Measurements from ENCODE around the gene CENPQ. TPM values are rescaled to one million over a fixed set of nuclear protein-coding genes. Genes with fewer than 3 reads are reported as not detected.
A peak's percentile ranks its signal among the peaks of the same experiment; 100 is the strongest.
"Not testable (repeated sequence)": the region's sequence is repeated elsewhere in the genome, so short reads cannot be mapped to it uniquely, and the experiment has no call there.

Gene CENPQ
- total RNA-seq, 4 donors from 2014 or later: 2.5 to 4.3 (median 2.8) TPM

DNA sequence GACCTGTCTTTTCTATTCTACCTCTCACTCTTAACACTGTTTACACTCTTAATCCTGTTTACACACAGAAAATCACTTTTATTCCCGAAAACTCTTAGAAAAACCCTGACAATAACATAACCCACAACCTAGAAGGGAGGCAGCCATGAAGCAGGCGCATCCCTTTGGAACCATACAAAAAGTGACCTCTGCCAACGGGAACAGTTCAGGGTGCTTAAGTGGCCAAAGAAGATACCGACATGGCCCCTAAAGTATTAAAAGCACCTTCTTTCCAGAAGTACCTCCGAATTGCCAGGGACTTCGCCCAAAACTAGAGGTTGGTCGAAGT is 607 bp upstream of the CENPQ start:
- 3 to 5% methylated on average over 7 of the region's 7 CpGs for WGBS, 2 donors
- DNase-seq (ENCODE audit: low spot score in 2 of 2): no peak
- TF ChIP-seq POLR2A (IDR thresholded peaks at IDR 0.05): no peak
- TF ChIP-seq, protein P1, sequence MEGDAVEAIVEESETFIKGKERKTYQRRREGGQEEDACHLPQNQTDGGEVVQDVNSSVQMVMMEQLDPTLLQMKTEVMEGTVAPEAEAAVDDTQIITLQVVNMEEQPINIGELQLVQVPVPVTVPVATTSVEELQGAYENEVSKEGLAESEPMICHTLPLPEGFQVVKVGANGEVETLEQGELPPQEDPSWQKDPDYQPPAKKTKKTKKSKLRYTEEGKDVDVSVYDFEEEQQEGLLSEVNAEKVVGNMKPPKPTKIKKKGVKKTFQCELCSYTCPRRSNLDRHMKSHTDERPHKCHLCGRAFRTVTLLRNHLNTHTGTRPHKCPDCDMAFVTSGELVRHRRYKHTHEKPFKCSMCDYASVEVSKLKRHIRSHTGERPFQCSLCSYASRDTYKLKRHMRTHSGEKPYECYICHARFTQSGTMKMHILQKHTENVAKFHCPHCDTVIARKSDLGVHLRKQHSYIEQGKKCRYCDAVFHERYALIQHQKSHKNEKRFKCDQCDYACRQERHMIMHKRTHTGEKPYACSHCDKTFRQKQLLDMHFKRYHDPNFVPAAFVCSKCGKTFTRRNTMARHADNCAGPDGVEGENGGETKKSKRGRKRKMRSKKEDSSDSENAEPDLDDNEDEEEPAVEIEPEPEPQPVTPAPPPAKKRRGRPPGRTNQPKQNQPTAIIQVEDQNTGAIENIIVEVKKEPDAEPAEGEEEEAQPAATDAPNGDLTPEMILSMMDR (IDR thresholded peaks at IDR 0.05): no peak
- intact Hi-C loops (cut with DNase I; ENCODE audit: low total_unique reads): no loop called here
- peak overlapping the region; percentile 77 for H3K4me3 ChIP-seq (ENCODE audit: low read depth, poor library complexity, severe bottlenecking)

DNA sequence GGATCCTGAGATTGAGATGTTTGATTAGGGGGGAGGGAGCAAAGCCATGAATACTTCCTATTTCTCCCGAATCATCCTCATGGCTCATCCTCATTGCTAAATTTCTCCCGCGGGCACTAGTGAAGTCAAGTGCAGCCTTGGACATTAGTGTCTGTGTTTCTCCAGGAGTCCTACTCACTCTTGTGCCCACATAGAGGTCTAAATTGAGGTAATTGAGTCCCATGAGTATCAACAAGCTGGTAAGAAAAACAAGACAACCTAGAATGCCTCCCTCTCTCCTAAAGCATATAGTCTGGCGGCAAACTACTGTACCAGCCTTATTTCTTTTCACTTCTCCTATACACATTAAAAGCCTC is 420 bp downstream of the CENPQ start:
- H3K4me3 ChIP-seq (ENCODE audit: low read depth, poor library complexity, severe bottlenecking): peak overlapping the region; percentile 77
- intact Hi-C loops (cut with DNase I; ENCODE audit: low total_unique reads): no loop called here
- WGBS, 2 donors: 1% methylated on average over 4 of the region's 4 CpGs
- no peak for DNase-seq (ENCODE audit: low spot score in 2 of 2)
- TF ChIP-seq, protein P1 (IDR thresholded peaks at IDR 0.05): no peak
- no peak for TF ChIP-seq POLR2A (IDR thresholded peaks at IDR 0.05)

DNA sequence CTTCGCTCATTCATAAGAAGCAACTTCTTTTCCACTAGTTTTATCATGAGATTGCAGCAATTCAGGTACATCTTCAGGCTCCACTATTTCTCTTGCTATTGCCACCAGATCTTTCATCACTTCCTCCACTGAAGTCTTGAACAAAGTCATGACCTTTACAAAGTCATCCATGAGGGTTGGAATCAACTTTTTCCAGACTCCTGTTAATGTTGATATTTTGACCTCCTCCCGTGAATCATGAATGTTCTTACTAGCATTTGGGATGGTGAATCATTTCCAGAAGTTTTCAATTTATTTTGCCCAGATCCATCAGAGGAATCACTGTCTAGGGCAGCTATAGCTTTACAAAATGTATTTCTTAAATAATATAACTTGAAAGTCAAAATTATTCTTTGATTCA is 1.5 kb downstream of the CENPQ start:
- intact Hi-C loops (cut with DNase I; ENCODE audit: low total_unique reads): no loop called here
- no peak for DNase-seq (ENCODE audit: low spot score in 2 of 2)
- H3K4me3 ChIP-seq (ENCODE audit: low read depth, poor library complexity, severe bottlenecking): no peak overlapping the region
- 92 to 93% methylated on average over 2 of the region's 2 CpGs for WGBS, 2 donors
- TF ChIP-seq POLR2A (IDR thresholded peaks at IDR 0.05): no peak
- TF ChIP-seq, protein P1 (IDR thresholded peaks at IDR 0.05): no peak

DNA sequence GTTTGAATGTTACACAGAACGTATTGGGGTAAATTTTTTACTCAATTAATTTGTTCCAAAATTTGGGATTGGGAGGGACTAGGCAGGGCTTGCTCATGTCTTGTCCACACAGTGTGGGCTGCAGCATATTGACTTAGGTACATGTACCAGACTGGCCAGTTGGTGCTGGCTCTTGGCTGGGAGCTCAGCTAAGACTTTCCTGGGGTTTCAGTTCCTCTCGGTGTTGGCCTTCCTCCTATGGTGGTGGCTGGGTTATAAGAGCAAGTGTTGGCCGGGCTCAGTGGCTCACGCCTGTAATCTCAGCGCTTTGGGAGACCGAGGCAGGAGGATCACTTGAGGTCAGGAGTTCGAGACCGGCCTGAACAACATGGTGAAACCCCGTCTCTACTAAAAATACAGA is 4.9 kb downstream of the CENPQ start:
- no peak for TF ChIP-seq POLR2A (IDR thresholded peaks at IDR 0.05)
- TF ChIP-seq, protein P1 (IDR thresholded peaks at IDR 0.05): no peak
- intact Hi-C loops (cut with DNase I; ENCODE audit: low total_unique reads): no loop called here
- DNase-seq (ENCODE audit: low spot score in 2 of 2): no peak
- WGBS, 2 donors: 96 to 97% methylated on average over 9 of the region's 9 CpGs
- H3K4me3 ChIP-seq (ENCODE audit: low read depth, poor library complexity, severe bottlenecking): no peak overlapping the region

DNA sequence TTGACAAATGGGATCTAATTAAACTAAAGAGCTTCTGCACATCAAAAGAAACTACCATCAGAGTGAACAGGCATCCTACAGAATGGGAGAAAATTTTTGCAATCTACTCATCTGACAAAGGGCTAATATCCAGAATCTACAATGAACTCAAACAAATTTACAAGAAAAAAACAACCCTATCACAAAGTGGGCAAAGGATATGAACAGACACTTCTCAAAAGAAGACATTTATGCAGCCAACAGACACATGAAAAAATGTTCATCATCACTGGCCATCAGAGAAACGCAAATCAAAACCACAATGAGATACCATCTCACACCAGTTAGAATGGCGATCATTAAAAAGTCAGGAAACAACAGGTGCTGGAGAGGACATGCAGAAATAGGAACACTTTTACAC is 13.4 kb downstream of the CENPQ start:
- 94 to 100% methylated on average over 2 of the region's 2 CpGs for WGBS, 2 donors
- H3K4me3 ChIP-seq (ENCODE audit: low read depth, poor library complexity, severe bottlenecking); intact Hi-C loops (cut with DNase I; ENCODE audit: low total_unique reads); DNase-seq (ENCODE audit: low spot score in 2 of 2): not testable (repeated sequence)

DNA sequence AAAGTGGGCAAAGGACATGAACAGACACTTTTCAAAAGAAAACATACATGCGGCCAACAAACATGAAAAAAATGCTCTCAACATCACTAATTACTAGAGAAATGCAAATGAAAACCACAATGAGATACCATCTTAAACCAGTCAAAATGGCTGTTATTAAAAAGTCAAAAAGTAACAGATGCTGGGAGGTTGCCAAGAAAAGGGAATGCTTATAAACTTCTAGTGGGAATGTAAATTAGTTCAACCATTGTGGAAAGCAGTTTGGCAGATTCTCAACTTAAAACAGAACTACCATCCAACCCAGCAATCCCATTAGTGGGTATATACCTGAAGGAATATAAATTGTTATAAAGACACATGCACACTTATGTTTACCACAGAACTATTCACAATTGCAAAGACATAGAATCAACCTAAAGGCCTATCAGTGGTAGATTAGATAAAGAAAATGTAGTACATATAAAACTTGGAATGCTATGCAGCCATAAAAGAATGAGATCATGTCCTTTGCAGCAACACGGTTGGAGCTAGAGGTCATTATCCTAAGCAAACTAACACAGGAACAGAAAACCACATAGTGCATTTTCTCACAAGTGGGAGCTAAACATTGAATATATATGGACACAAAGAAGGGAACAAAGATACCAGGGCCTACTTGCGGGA is 16.3 kb downstream of the CENPQ start:
- no peak for DNase-seq (ENCODE audit: low spot score in 2 of 2)
- no peak overlapping the region for H3K4me3 ChIP-seq (ENCODE audit: low read depth, poor library complexity, severe bottlenecking)
- 93 to 95% methylated on average over 3 of the region's 3 CpGs for WGBS, 2 donors
- TF ChIP-seq, protein P1 (IDR thresholded peaks at IDR 0.05): no peak
- no peak for TF ChIP-seq POLR2A (IDR thresholded peaks at IDR 0.05)
- intact Hi-C loops (cut with DNase I; ENCODE audit: low total_unique reads): no loop called here

DNA sequence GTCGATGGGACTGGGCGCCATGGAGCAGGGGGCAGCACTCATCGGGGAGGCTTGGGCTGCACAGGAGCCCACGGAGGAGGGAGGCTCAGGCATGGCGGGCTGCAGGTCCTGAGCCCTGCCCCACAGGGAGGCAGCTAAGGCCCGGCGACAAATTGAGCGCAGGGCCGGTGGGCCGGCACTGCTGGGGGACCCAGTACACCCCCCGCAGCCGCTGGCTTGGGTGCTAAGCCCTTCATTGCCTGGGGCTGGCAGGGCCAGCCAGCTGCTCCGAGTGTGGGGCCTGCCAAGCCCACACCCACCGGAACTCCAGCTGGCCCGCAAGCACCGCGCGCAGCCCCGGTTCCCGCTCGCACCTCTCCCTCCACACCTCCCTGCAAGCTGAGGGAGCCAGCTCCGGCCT is 18.7 kb downstream of the CENPQ start:
- 97 to 98% methylated on average over 13 to 14 of the region's 22 CpGs for WGBS, 2 donors
- intact Hi-C loops (cut with DNase I; ENCODE audit: low total_unique reads); H3K4me3 ChIP-seq (ENCODE audit: low read depth, poor library complexity, severe bottlenecking); DNase-seq (ENCODE audit: low spot score in 2 of 2): not testable (repeated sequence)

DNA sequence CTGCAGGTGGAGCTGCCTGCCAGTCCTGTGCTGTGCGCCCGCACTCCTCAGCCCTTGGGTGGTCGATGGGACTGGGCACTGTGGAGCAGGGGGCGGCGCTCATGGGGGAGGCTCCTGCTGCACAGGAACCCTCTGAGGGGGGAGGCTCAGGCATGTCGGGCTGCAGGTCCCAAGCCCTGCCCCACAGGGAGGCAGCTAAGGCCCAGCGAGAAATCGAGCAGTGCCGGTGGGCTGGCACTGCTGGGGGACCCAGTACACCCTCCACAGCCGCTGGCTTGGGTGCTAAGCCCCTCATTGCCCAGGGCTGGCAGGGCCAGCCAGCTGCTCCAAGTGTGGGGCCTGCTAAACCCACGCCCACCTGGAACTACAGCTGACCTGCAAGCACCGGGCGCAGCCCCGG is 20.2 kb downstream of the CENPQ start:
- H3K4me3 ChIP-seq (ENCODE audit: low read depth, poor library complexity, severe bottlenecking); intact Hi-C loops (cut with DNase I; ENCODE audit: low total_unique reads); DNase-seq (ENCODE audit: low spot score in 2 of 2): not testable (repeated sequence)
- 92 to 100% methylated on average over 3 to 14 of the region's 14 CpGs for WGBS, 2 donors

Data from lower leg skin (tissue), 4 donors.